ENCODE data around the gene ERN1.

ERN1 gene

GRCh38 chr17:64083093-64083492 is 46.9 kb downstream of the ERN1 start:
- no peak for DNase-seq

GRCh38 chr17:64081802-64082799 is 47.8 kb downstream of the ERN1 start:
- DNase-seq: peak; percentile 87

GRCh38 chr17:64080174-64080618 is 49.7 kb downstream of the ERN1 start:
- no peak for DNase-seq

GRCh38 chr17:64077379-64077778 is 52.6 kb downstream of the ERN1 start:
- no peak for DNase-seq

- no peak for DNase-seq
Observed at GRCh38 chr17:64075913-64076312, 54.0 kb downstream of the ERN1 start.

GRCh38 chr17:64074704-64075426 is 55.1 kb downstream of the ERN1 start:
- no peak for DNase-seq

- no peak for DNase-seq
Observed at GRCh38 chr17:64073771-64074703, 55.9 kb downstream of the ERN1 start.

- DNase-seq: no peak
Observed at GRCh38 chr17:64071111-64071510, 58.8 kb downstream of the ERN1 start.

GRCh38 chr17:64070213-64070612 is 59.7 kb downstream of the ERN1 start:
- DNase-seq: no peak

- DNase-seq: no peak
Observed at GRCh38 chr17:64069143-64069542, 60.8 kb downstream of the ERN1 start.

GRCh38 chr17:64067657-64068056 is 62.3 kb downstream of the ERN1 start:
- no peak for DNase-seq

GRCh38 chr17:64066716-64067115 is 63.2 kb downstream of the ERN1 start:
- peak; percentile 84 for DNase-seq

GRCh38 chr17:64065161-64065560 is 64.8 kb downstream of the ERN1 start:
- DNase-seq: no peak

- DNase-seq: no peak
Observed at GRCh38 chr17:64064331-64064730, 65.6 kb downstream of the ERN1 start.

- peak; percentile 45 for DNase-seq
Observed at GRCh38 chr17:64063766-64064224, 66.1 kb downstream of the ERN1 start.

GRCh38 chr17:64063088-64063487 is 66.9 kb downstream of the ERN1 start:
- peak; percentile 41 for DNase-seq

GRCh38 chr17:64061178-64061898 is 68.6 kb downstream of the ERN1 start:
- no peak for DNase-seq

- no peak for DNase-seq
Observed at GRCh38 chr17:64060331-64060730, 69.6 kb downstream of the ERN1 start.

GRCh38 chr17:64059756-64060155 is 70.2 kb downstream of the ERN1 start:
- DNase-seq: no peak

- no peak for DNase-seq
Observed at GRCh38 chr17:64058621-64059020, 71.3 kb downstream of the ERN1 start.

GRCh38 chr17:64057701-64058263 is 72.2 kb downstream of the ERN1 start:
- DNase-seq: no peak
